ENCODE results near the gene ATP1B4. TPM values are rescaled to one million over a fixed set of nuclear protein-coding genes. Genes with fewer than 3 reads are reported as not detected.

Gene ATP1B4
- total RNA-seq, 2 donors from 2014 or later: not detected

- no peak for DNase-seq
- intact Hi-C loops (cut with DNase I): no loop called here
- Histone ChIP-seq H3K4me1 (no peaks in the 10 kb centered on the region), H3K27me3 (no peaks in the 10 kb centered on the region), H3K27ac (no peak overlapping the region), H3K9ac (ENCODE audit: low read depth in 2 of 2, low read length in 2 of 2) (no peak overlapping the region), H3K4me3 (no peak overlapping the region), H3K9me3 (no peaks in the 10 kb centered on the region), H3K36me3 (no peaks in the 10 kb centered on the region)
- no peak for TF ChIP-seq CTCF (IDR thresholded peaks at IDR 0.05)
Measured at GRCh38 chrX:120350450-120351138, 11.3 kb upstream of the ATP1B4 start.

- intact Hi-C loops (cut with DNase I): no loop called here
- no peaks in the 10 kb centered on the region for H3K4me1 ChIP-seq
- no peak overlapping the region for H3K27ac ChIP-seq
- no peak overlapping the region for H3K4me3 ChIP-seq
- H3K36me3 ChIP-seq: no peaks in the 10 kb centered on the region
- H3K9me3 ChIP-seq: no peaks in the 10 kb centered on the region
- no peak overlapping the region for H3K9ac ChIP-seq (ENCODE audit: low read depth in 2 of 2, low read length in 2 of 2)
- H3K27me3 ChIP-seq: no peaks in the 10 kb centered on the region
- no peak for TF ChIP-seq CTCF (IDR thresholded peaks at IDR 0.05)
- no peak for DNase-seq
Measured at GRCh38 chrX:120356084-120356483, 5.8 kb upstream of the ATP1B4 start.

- intact Hi-C loops (cut with DNase I): no loop called here
- Histone ChIP-seq H3K4me3 (no peak overlapping the region), H3K9ac (ENCODE audit: low read depth in 2 of 2, low read length in 2 of 2) (no peak overlapping the region), H3K4me1 (no peaks in the 10 kb centered on the region), H3K27me3 (no peaks in the 10 kb centered on the region), H3K9me3 (no peaks in the 10 kb centered on the region), H3K36me3 (no peaks in the 10 kb centered on the region), H3K27ac (no peak overlapping the region)
- no peak for TF ChIP-seq CTCF (IDR thresholded peaks at IDR 0.05)
- no peak for DNase-seq
Measured at GRCh38 chrX:120357186-120357585, 4.7 kb upstream of the ATP1B4 start.

GRCh38 chrX:120358737-120359456 is 3.0 kb upstream of the ATP1B4 start:
- no peaks in the 10 kb centered on the region for H3K27me3 ChIP-seq
- no peak overlapping the region for H3K9ac ChIP-seq (ENCODE audit: low read depth in 2 of 2, low read length in 2 of 2)
- H3K4me3 ChIP-seq: no peak overlapping the region
- no peaks in the 10 kb centered on the region for H3K36me3 ChIP-seq
- intact Hi-C loops (cut with DNase I): no loop called here
- no peak for TF ChIP-seq CTCF (IDR thresholded peaks at IDR 0.05)
- H3K27ac ChIP-seq: no peak overlapping the region
- DNase-seq: no peak
- H3K9me3 ChIP-seq: no peaks in the 10 kb centered on the region
- H3K4me1 ChIP-seq: no peaks in the 10 kb centered on the region

- TF ChIP-seq CTCF (IDR thresholded peaks at IDR 0.05): peak; percentile 24
- DNase-seq: peak; percentile 47
- Histone ChIP-seq H3K9ac (ENCODE audit: low read depth in 2 of 2, low read length in 2 of 2) (no peak overlapping the region), H3K36me3 (no peaks in the 10 kb centered on the region), H3K4me1 (no peaks in the 10 kb centered on the region), H3K27ac (no peak overlapping the region), H3K4me3 (no peak overlapping the region), H3K27me3 (peaks cover 3% of the 10 kb centered on the region), H3K9me3 (no peaks in the 10 kb centered on the region)
- intact Hi-C loops (cut with DNase I): loop anchor here (5.0 kb wide), 1 partner anchor 107 kb away; no protein-coding TSS in a partner anchor
Measured at GRCh38 chrX:120365320-120365719, 3.4 kb downstream of the ATP1B4 start.
